ENCODE measurements around the gene OLFML3.

OLFML3 gene

GRCh38 chr1:113949007-113949406 is 30.3 kb upstream of the OLFML3 start:
- no peak for DNase-seq

GRCh38 chr1:113950908-113951307 is 28.4 kb upstream of the OLFML3 start:
- DNase-seq, result no peak

- DNase-seq, result no peak
Observed at GRCh38 chr1:113951719-113952118, 27.6 kb upstream of the OLFML3 start.

GRCh38 chr1:113957984-113958383 is 21.3 kb upstream of the OLFML3 start:
- no peak for DNase-seq

GRCh38 chr1:113958691-113959090 is 20.6 kb upstream of the OLFML3 start:
- DNase-seq, result no peak

GRCh38 chr1:113963281-113963906 is 15.9 kb upstream of the OLFML3 start:
- DNase-seq, result peak in 1 of 2 donors; percentile 40

- DNase-seq, result no peak
Observed at GRCh38 chr1:113965703-113966412, 13.4 kb upstream of the OLFML3 start.

GRCh38 chr1:113972954-113973353 is 6.3 kb upstream of the OLFML3 start:
- DNase-seq, result no peak

GRCh38 chr1:113975211-113975895 is 3.9 kb upstream of the OLFML3 start:
- peak; percentile 23 to 24 for DNase-seq

GRCh38 chr1:113976609-113977278 is 2.5 kb upstream of the OLFML3 start:
- peak in 1 of 2 donors; percentile 19 for DNase-seq

- no peak for DNase-seq
Observed at GRCh38 chr1:113977906-113978305, 1.4 kb upstream of the OLFML3 start.

GRCh38 chr1:113980110-113980509 is 836 bp downstream of the OLFML3 start:
- no peak for DNase-seq

GRCh38 chr1:113981962-113982931 is 3.0 kb downstream of the OLFML3 start:
- DNase-seq, result no peak

GRCh38 chr1:113982949-113983348 is 3.7 kb downstream of the OLFML3 start:
- DNase-seq, result no peak

GRCh38 chr1:113983391-113983790 is 4.1 kb downstream of the OLFML3 start:
- no peak for DNase-seq

- DNase-seq, result no peak
Observed at GRCh38 chr1:113983826-113984225, 4.6 kb downstream of the OLFML3 start.

GRCh38 chr1:113984710-113985109 is 5.4 kb downstream of the OLFML3 start:
- DNase-seq, result no peak

- DNase-seq, result no peak
Observed at GRCh38 chr1:113986802-113987201, 7.5 kb downstream of the OLFML3 start.

GRCh38 chr1:113987259-113987658 is 8.0 kb downstream of the OLFML3 start:
- DNase-seq, result no peak

- no peak for DNase-seq
Observed at GRCh38 chr1:113990530-113990929, 11.3 kb downstream of the OLFML3 start.

GRCh38 chr1:113990961-113991360 is 11.7 kb downstream of the OLFML3 start:
- DNase-seq, result no peak

GRCh38 chr1:113991467-113991997 is 12.3 kb downstream of the OLFML3 start:
- no peak for DNase-seq

Data from CD4-positive, alpha-beta T cell treated with Interleukin-4 for 1 hour (primary cell).